ENCODE results near the gene KCNK6.

Gene KCNK6
- total RNA-seq, result 27.9 to 32.3 reads per million in 2 experiments

DNA sequence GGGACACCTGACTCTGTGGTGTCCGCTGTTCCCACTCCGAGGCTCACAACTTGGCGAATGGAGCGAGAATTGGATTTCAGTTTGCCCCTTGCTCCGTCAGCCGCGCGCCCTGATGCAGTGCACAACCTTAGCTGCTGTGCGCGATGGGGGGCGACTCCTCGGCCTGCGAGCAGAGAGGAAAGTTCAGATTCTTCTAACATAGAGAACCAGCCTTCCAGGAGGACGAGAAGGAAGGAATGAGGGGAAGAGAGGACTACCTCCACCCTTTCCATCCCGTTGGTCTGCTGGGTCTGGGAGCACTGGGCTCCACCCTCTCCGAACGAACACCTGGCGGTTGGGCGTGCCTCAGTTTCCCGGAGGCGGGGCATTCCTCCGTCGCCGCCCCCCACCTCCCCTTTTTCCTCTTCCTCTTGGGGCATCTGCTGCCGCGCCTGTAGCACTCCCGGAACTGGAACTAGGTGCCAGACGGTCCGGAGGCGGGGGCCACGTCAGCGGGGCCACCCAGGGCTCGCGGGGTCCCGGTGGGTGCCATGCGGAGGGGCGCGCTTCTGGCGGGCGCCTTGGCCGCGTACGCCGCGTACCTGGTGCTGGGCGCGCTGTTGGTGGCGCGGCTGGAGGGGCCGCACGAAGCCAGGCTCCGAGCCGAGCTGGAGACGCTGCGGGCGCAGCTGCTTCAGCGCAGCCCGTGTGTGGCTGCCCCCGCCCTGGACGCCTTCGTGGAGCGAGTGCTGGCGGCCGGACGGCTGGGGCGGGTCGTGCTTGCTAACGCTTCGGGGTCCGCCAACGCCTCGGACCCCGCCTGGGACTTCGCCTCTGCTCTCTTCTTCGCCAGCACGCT lies at the start of gene KCNK6:
TSS of gene KCNK6 (plus strand) at position 425 of the 838 bp plus-strand sequence. CDS start at position 531, 106 bp downstream.
- DNase-seq (ENCODE audit: low read depth), result no peak

DNA sequence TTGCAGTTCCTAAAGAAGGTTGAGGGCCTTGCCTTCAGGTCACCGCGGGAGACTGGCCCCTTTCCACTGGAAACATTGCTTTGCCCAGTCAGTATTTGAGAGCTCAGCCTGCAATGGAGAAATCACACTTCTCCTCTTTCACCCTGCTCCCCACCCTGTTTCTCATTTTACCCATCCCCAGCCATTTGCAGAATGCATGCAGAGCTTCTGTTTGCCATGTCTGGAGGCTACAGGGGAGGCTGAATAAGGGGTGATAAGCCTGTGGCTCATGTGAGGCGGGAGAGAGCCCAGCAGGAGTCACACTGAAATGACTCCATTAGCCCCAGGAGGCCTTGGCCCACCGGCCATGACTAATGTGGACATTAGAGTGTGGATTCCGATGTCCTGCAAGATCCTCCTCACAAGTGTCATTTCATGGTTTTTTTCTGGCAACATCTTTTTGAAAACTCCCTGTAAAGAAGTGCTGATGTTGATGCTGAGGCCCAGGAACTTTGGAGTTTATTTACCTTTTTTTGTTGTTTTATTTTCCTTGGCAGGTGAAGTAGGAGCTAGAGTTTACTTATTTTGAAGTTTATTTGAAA lies 49.0 kb upstream of the KCNK6 start:
- DNase-seq (ENCODE audit: low read depth), result no peak

GRCh38 chr19:38273499-38273898 lies 46.1 kb upstream of the KCNK6 start:
- no peak for DNase-seq (ENCODE audit: low read depth)

- no peak for DNase-seq (ENCODE audit: low read depth)
Measured at GRCh38 chr19:38274739-38275138, 44.9 kb upstream of the KCNK6 start.

GRCh38 chr19:38276942-38277517 lies 42.6 kb upstream of the KCNK6 start:
- DNase-seq (ENCODE audit: low read depth), result no peak

GRCh38 chr19:38277549-38277948 lies 42.1 kb upstream of the KCNK6 start:
- no peak for DNase-seq (ENCODE audit: low read depth)

DNA sequence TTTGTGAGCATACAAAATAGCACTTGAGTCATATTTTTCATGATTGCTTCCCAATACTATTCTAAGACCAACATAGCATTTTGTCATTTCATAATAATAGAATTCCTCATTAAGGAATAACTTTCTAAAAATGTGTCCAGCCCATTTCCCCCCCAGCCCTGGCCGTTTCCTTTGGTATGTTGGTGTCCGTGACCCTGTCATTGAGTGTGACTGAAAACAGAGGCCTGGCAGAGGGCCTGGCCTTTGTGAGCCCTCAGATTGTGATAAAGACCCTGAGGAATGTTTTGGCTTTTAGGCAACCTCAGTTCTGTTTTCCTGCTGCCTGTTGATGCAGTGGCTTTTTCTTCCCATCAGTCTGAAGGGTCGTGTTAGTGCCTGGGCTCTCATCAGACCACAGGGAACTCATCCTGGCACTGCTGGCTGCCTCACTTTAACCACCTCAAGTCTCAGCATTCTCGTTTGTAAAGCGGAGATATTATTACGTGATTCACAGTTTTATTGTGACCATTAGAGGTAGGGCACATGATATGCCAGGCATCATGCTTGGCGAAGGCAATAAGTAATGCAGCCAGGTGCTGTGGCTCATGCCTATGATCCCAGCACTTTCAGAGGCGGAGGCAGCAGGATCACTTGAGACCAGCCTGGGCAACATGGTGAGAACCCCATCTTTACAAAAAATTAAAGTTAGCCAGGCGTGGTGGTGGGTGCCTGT lies 41.5 kb upstream of the KCNK6 start:
- DNase-seq (ENCODE audit: low read depth), result no peak

DNA sequence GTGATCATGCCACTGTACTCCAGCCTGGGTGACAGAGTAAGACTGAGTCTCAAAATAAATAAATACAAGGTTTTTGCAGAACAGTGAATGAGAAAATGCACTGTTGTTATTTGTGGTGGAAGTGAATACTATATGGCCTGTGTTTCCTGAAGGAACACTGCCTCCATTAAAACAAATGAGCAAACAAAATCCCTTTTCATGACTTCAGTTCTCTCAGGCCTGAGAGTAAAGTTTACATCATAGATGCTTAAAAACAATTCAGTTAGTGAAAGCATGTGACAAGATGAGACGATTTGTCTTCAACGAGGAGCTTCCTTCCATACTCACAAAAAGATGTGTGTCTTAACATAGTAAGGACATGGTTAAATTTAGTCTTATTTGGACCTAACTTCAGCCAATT lies 40.9 kb upstream of the KCNK6 start:
- DNase-seq (ENCODE audit: low read depth), result no peak

GRCh38 chr19:38280030-38280921 lies 39.4 kb upstream of the KCNK6 start:
- DNase-seq (ENCODE audit: low read depth), result no peak

DNA sequence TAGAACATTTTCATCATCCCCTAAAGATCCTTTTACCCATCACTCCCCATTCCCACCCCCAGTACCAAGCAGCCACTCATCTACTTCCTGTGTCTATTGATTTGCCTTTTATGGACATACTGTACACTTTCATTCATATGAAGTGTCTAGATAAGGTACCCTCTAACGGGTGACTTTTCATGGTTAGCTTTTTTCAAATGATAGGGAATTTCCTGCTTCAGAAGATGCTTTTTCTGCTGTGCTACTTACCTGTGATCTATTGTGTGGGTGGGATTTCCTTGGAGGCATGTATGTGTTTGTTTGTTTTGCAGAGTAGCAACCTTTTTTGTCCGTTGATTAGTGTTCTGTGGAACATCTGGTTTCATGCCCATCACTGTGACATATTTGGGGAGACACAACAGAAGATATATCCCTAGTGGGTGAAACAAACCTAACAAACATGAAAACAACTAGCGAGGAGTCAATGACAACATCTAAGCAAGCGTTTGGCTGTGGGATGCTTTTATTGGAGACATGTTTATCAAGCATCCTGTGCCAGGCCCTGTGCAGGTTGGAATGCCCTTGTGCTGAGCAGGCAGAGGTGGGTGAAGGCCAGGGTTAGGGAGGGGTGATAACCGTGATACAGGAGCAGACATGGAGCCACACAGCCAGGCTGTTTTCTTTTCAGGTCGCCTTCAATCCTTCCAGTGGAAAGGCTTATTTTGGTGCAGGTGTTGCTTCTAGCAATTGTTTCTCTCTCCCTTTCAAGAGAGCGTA lies 37.7 kb upstream of the KCNK6 start:
- DNase-seq (ENCODE audit: low read depth), result no peak

DNA sequence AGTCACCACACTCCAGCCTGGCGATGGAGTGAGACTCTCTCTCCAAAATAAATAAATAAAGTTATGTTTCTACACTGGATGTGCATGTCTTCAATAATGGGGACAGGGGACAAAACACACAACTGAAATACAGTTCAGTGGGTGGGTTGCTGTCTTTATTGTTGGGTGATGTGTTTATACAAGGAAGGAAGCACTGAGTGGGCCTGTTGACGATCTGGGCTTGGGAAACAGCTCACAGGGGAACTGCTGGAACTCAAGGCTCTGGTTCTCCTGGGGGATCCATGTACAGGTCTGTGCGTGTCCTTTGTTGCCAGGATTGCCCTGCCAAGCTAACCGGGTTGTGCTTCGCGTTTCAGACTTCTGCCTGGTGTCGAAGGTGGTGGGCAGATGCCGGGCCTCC lies 36.4 kb upstream of the KCNK6 start:
- no peak for DNase-seq (ENCODE audit: low read depth)

- DNase-seq (ENCODE audit: low read depth), result no peak
Measured at GRCh38 chr19:38284422-38284821, 35.2 kb upstream of the KCNK6 start.

GRCh38 chr19:38285567-38285966 lies 34.1 kb upstream of the KCNK6 start:
- no peak for DNase-seq (ENCODE audit: low read depth)

DNA sequence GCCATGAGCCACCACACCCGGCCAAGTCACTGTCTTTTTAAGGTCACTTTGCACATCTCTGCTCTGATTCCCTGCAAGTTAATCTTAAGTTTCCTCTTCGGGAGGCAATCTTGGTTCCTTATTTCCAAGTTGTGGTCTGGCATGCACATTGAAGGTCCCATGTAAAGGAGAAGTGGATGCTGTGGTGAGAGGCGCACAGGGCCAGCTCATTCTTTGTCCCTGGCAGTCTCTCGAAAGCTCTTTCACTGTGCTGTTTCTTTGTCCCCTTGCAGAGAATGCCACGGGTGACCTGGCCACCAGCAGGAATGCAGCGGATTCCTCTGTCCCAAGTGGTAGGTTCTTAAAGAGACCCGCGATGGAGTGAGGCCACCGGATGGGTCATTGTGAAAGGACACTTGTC lies 32.0 kb upstream of the KCNK6 start:
- no peak for DNase-seq (ENCODE audit: low read depth)

DNA sequence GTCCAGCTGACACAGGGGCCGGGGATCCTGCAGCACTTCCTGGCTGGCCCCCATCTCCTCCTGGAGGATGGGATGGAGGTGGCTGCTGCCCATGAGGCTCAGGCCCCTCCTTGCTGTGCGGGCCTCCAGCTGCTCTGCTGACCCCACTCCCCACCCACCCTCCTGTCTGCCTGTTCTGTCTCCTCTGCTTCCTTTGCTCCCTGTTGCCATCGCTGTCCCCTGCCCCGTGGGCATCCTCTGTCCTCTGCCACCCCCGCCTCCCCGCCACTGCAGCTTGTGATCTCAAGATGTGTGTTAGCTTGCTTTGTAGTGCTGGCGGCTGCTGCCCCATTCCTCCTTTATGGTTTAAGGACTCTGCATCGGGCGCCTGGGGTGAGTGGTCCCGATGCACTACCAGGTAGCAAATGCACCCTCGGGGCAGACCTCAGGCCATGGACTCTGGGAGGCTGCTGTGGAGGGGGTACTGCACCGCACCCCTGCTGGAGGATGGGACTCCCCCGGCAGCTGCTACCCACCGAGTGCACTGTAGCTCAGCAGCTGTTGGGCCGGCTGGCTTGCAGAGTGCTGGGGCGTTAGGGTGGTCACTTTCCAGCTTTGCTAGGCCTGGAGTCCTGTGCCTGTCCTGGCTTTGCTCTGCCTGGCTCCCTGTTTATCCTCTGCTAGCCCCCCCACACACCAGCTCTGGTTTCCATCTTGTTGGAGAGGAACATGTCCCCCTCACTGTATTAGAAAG lies 31.4 kb upstream of the KCNK6 start:
- DNase-seq (ENCODE audit: low read depth), result no peak

DNA sequence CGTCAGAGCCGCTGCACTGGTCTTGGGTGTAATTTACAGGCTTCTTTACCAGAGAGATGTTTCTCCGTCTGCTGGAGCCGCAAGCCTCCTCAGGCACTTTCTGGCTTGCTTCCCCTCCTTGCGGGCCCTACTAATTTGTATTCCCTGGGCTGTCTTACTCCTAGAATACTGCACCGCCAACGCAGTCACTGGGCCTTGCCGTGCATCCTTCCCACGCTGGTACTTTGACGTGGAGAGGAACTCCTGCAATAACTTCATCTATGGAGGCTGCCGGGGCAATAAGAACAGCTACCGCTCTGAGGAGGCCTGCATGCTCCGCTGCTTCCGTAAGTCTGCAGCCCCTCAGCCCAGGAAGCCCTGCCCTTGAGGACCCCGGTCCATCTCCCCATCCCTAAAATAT lies 29.7 kb upstream of the KCNK6 start:
- no peak for DNase-seq (ENCODE audit: low read depth)

DNA sequence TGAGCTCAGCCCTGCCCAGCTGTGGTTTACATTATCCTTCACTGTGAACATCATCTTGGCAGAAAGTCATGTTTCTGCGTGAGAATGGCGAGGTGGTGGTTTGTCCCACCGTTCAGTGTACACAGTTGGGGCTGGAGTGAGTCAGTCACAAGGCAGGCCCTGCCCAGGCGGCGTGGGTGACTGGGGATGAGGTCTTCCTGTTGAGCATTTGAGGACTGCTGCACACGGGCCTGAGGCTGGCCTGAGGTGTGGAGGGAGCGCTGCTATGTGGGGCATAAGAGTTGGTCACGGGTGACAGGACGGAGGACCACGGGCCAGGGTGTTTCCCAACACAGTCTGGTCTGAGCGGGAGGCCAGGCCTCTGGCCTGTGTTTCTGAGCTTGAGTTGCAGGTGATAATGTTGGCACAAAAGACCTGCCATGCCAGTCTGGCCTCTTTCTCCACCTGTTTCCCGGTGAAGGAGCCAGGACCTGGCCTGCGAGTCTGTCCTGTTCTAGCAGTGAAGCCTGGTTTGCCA lies 29.0 kb upstream of the KCNK6 start:
- no peak for DNase-seq (ENCODE audit: low read depth)

DNA sequence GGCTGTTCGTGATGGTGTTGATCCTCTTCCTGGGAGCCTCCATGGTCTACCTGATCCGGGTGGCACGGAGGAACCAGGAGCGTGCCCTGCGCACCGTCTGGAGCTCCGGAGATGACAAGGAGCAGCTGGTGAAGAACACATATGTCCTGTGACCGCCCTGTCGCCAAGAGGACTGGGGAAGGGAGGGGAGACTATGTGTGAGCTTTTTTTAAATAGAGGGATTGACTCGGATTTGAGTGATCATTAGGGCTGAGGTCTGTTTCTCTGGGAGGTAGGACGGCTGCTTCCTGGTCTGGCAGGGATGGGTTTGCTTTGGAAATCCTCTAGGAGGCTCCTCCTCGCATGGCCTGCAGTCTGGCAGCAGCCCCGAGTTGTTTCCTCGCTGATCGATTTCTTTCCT lies 27.8 kb upstream of the KCNK6 start:
- no peak for DNase-seq (ENCODE audit: low read depth)

DNA sequence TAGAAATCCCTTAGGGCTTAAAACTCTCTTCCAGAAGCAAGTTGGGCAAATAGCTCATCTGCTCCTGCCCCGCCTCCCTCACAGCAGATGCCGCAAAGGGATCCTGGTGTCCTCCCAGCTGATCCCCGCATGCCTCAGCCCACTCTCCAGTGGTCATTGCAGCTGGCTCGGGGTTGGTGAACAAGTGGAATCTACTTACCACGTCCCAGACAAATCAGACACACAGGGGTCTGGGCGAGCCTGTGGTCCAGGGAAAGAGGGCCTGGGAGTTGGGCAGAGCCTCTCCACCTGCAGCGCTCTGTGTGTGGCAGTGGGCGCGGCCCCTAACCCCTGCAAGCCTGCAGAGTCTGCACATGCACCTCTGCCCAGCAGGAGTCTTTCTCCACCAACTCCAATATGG lies 26.4 kb upstream of the KCNK6 start:
- DNase-seq (ENCODE audit: low read depth), result no peak

- no peak for DNase-seq (ENCODE audit: low read depth)
Measured at GRCh38 chr19:38294090-38294489, 25.6 kb upstream of the KCNK6 start.

Measured in T follicular helper cell (primary cell).